GM12892 (cell line): ENCODE results near the gene ACSL1.
A peak's percentile ranks its signal among the peaks of the same experiment; 100 is the strongest.

Experiments used
- DNase-seq: peaks from one replicate; pipeline ENCODE4 v3.0.0; 2011; ENCODE audit not compliant: insufficient read length
- FAIRE-seq: peaks from 2 replicates; lab custom pipeline; 2011; peaks lifted over from hg19 to GRCh38; lab: Jason Lieb, UNC
- POLR2A ChIP-seq: IDR thresholded peaks from 2 replicates; pipeline ENCODE4 v1.6.1; 2011; ENCODE audit warnings: low read depth, low read length, control low read depth
- POLR2AphosphoS5 ChIP-seq: IDR thresholded peaks from 2 replicates; pipeline ENCODE4 v1.6.1; 2011; ENCODE audit warnings: low read depth, low read length, control low read depth
- TAF1 ChIP-seq: IDR thresholded peaks from 2 replicates; pipeline ENCODE4 v1.6.1; 2011; ENCODE audit warnings: low read depth, mild to moderate bottlenecking, control low read depth, low read length, borderline replicate concordance

Gene ACSL1

GRCh38 chr4:184819786-184820185, 6.0 kb downstream of the ACSL1 start:
- peak; percentile 42 for FAIRE-seq

GRCh38 chr4:184818216-184818564, 7.6 kb downstream of the ACSL1 start:
- FAIRE-seq (no peak), DNase-seq (no peak)
- TF ChIP-seq TAF1 (no peak), POLR2AphosphoS5 (no peak), POLR2A (no peak)

More at GRCh38 chr4:184819786-184820185, 6.0 kb downstream of the ACSL1 start:
- TF ChIP-seq POLR2AphosphoS5 (no peak), POLR2A (peak; percentile 24; the same call in 1 of the 2 replicates), TAF1 (no peak)
- no peak for DNase-seq

GRCh38 chr4:184817494-184818215, 8.1 kb downstream of the ACSL1 start:
- no peak for TF ChIP-seq POLR2AphosphoS5
- TF ChIP-seq TAF1 = no peak
- TF ChIP-seq POLR2A = no peak
- FAIRE-seq (peak; percentile 86), DNase-seq (no peak)

DNA sequence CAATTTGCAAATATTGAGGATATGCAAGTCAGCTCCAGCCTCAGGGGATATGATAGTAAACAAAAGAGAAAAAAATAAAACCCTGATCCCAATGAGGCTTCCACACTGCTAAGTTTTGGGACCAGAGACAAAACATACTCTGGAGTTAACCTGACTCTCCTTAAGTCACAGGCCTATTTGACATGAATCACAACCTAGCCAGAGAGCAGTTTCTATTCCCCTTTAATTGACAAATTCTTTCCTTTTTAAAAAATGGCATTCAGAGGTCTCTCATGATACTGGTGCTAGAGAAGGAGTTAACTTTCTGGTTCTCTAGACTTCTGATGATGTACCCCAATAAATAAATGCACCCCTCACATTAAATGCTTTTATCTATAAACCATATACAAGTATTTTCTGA, 8.8 kb downstream of the ACSL1 start:
- TF ChIP-seq POLR2A = no peak
- no peak for TF ChIP-seq TAF1
- no peak for TF ChIP-seq POLR2AphosphoS5
- DNase-seq = no peak
- FAIRE-seq = peak; percentile 73

GRCh38 chr4:184815046-184815877, 10.5 kb downstream of the ACSL1 start:
- DNase-seq (peak; percentile 56), FAIRE-seq (peak; percentile 98)
- TF ChIP-seq POLR2A (peak; percentile 38; the same call in 1 of the 2 replicates), POLR2AphosphoS5 (no peak), TAF1 (no peak)

GRCh38 chr4:184814686-184815045, 11.1 kb downstream of the ACSL1 start:
- DNase-seq = no peak
- FAIRE-seq = no peak

DNA sequence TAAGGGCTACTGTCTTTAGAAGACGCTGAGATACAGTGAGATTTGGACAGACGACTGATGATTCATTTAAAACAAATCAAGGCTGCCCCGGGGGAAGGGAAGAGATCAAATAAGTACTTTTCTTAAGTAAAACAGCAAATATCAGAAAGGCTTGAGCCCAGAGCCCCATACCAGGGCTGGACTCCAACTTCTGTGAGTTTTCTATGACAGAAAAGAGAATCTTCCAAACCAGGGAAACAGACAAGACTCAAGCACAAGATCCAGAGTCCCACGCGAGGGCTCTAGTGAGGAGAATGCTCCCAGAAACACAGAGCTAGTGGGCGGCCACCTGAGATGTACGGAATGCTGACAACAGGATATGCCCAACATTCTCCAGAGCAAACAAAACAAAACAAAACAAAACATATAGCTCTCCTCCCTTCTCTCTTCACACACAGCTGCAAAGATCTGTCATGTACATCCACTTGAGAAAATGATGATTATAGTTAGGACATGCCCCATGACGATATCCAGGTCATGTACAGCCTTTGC, 13.1 kb downstream of the ACSL1 start:
- TF ChIP-seq TAF1 (no peak), POLR2AphosphoS5 (no peak), POLR2A (no peak)
- FAIRE-seq = no peak
- DNase-seq = no peak

More at GRCh38 chr4:184814686-184815045, 11.1 kb downstream of the ACSL1 start:
- TF ChIP-seq POLR2A (no peak), POLR2AphosphoS5 (no peak), TAF1 (no peak)

DNA sequence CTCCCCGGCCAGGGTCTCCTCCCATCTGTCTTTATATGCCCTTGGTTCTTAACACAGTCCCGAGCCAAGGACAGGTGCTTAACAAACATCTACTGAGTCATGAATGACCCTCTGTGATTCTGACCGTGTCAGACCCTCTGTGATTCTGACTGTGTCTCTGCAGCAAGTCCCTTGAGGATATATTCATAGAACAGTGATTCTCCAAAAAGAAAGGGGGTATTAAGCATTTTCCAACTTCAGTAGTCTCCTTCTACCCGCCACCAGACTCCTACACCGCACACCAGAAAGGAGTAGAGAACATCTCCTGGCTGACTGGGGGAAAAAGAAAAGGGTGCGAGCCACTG, 13.6 kb downstream of the ACSL1 start:
- no peak for DNase-seq
- no peak for FAIRE-seq
- TF ChIP-seq POLR2AphosphoS5 = no peak
- TF ChIP-seq POLR2A = no peak
- no peak for TF ChIP-seq TAF1

DNA sequence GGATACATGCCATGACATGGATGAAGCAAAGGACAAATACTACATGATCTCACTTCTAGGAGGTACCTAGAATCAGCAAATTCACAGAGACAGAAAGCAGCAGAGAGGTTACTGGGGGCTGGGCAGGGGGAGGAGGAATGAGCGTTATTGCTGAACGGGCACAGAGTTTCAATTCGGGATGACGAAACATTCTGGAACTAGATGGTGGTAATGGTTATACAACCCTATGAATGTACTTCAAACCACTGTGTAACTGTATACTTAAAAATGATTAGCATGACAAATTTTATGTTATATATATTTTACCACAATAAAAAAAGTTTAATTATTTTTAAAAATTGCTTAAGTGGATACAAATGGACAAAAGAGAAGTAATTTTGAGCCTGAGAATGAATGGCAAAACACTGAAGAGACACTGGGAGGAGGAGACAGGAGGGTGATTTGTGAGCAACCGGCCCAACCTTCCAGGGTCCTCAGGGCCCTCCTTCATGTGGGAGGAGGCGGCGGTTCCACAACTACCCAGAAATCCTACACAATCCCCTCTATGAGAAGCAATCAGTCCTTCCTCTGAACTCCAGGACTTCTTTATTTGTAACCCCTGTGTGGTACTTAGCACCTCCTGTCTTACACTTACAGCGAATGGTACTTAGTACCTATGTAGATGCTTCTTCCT, 14.1 kb downstream of the ACSL1 start:
- DNase-seq (no peak), FAIRE-seq (no peak)
- TF ChIP-seq POLR2A = no peak
- no peak for TF ChIP-seq TAF1
- TF ChIP-seq POLR2AphosphoS5 = no peak

DNA sequence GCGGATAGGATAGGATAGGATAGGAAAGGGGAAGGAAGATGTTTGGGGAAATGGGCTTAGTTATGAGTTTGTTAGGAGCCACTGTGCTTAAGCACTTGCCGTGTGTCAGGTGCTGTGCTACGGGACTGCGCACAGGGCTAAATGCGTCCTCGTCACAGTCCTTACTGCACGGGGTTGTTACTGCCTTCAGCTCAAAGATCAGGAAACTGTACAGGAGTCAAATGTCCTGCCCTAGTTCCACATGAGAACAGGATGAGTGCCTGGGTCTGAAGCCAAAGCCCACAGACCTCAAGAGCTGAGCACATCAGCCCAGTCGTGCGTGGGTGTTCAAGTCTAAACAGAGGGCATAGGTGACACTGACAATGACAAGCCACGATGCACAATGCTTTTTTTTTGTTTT, 15.0 kb downstream of the ACSL1 start:
- FAIRE-seq = no peak
- no peak for TF ChIP-seq POLR2AphosphoS5
- TF ChIP-seq TAF1 = no peak
- no peak for TF ChIP-seq POLR2A
- DNase-seq = no peak

- DNase-seq = no peak
- TF ChIP-seq POLR2A (no peak), POLR2AphosphoS5 (no peak), TAF1 (no peak)
- no peak for FAIRE-seq
These were observed 17.1 kb downstream of the ACSL1 start for GRCh38 chr4:184808713-184809050.
